Endodermal cell (in vitro differentiated cells): ENCODE data around the gene NME7. TPM values are rescaled to one million over a fixed set of nuclear protein-coding genes. Genes with fewer than 3 reads are reported as not detected.
A peak's percentile ranks its signal among the peaks of the same experiment; 100 is the strongest.

Experiments
- DNase-seq: peaks from one replicate; pipeline ENCODE4 v3.0.0-alpha.2; 2017
- H3K27ac ChIP-seq: 2 replicates; pipeline ENCODE4 v1.5.1; 2013; ENCODE audit warnings: mild to moderate bottlenecking, low read depth, low read length, moderate library complexity
- H3K27me3 ChIP-seq: 2 replicates; pipeline ENCODE4 v1.6.1; 2013; ENCODE audit warnings: mild to moderate bottlenecking, low read length, moderate library complexity; ENCODE audit not compliant: insufficient read depth, control insufficient read depth, poor library complexity, severe bottlenecking
- H3K36me3 ChIP-seq: 2 replicates; pipeline ENCODE4 v1.7.0; 2013; ENCODE audit warnings: mild to moderate bottlenecking, low read length, moderate library complexity; ENCODE audit not compliant: control insufficient read depth, insufficient read depth
- H3K4me1 ChIP-seq: one replicate; pipeline ENCODE4 v1.7.0; 2013; ENCODE audit warnings: low read length; ENCODE audit not compliant: control insufficient read depth, insufficient read depth
- H3K4me3 ChIP-seq: 2 replicates; pipeline ENCODE4 v1.5.1; 2013; ENCODE audit warnings: mild to moderate bottlenecking, low read length, moderate library complexity
- H3K9ac ChIP-seq: 2 replicates; pipeline ENCODE4 v1.6.1; 2013; ENCODE audit warnings: mild to moderate bottlenecking, low read length, moderate library complexity; ENCODE audit not compliant: poor library complexity, severe bottlenecking; ENCODE audit errors: extremely low read depth
- H3K9me3 ChIP-seq: 2 replicates; pipeline ENCODE4 v1.6.1; 2013; ENCODE audit warnings: mild to moderate bottlenecking, low read length, moderate library complexity; ENCODE audit not compliant: control insufficient read depth
- H3K27ac Mint-ChIP-seq: 2 replicates; pipeline ENCODE4 v1.8.0; 2020; ENCODE audit warnings: mixed read lengths
- H3K27me3 Mint-ChIP-seq: 2 replicates; pipeline ENCODE4 v1.8.0; 2021; ENCODE audit warnings: mild to moderate bottlenecking, mixed read lengths; ENCODE audit not compliant: insufficient read depth
- H3K36me3 Mint-ChIP-seq: 2 replicates; pipeline ENCODE4 v1.8.0; 2020; ENCODE audit warnings: low read depth, mixed read lengths
- H3K4me1 Mint-ChIP-seq: 2 replicates; pipeline ENCODE4 v1.8.0; 2020; ENCODE audit warnings: mixed read lengths
- H3K4me3 Mint-ChIP-seq: 2 replicates; pipeline ENCODE4 v1.8.0; 2020; ENCODE audit warnings: mild to moderate bottlenecking, moderate library complexity, mixed read lengths
- H3K9me3 Mint-ChIP-seq: 2 replicates; pipeline ENCODE4 v1.8.0; 2020; ENCODE audit warnings: mild to moderate bottlenecking, mixed read lengths
- CTCF ChIP-seq: fragments of 200-600 bp; sonication (generic); conservative IDR thresholded peaks from 2 replicates; pipeline ENCODE4 v1.5.0; 2021; ENCODE audit warnings: antibody characterized with exemption, mild to moderate bottlenecking
- WGBS, 2 experiments: methylation state at CpG; one replicate each; pipeline versions ENCODE4 v1.1.5 to v1.1.7; 2013; ENCODE audit warnings: missing lambda C conversion rate in 2 of 2, mixed read lengths in 1 of 2; ENCODE audit not compliant: insufficient coverage in 1 of 2, insufficient read length in 1 of 2; 5-methylcytosine and 5-hydroxymethylcytosine counted together
- total RNA-seq, 2 donors: library from RNA; stranded (reverse); fragmentation: NEBNext Ultra II Directional in 1 of 2; extraction: Animal tissue kit (Norgen Biotek cat#: 25700) in 1 of 2; gene quantifications; 2 replicates in 1 of 2; 3 replicates in 1 of 2; pipeline ENCODE4 v1.2.1, GENCODE V29; 2021

The NME7 gene
- total RNA-seq, 2 donors from 2014 or later = 28.1 to 32.3 TPM

DNA sequence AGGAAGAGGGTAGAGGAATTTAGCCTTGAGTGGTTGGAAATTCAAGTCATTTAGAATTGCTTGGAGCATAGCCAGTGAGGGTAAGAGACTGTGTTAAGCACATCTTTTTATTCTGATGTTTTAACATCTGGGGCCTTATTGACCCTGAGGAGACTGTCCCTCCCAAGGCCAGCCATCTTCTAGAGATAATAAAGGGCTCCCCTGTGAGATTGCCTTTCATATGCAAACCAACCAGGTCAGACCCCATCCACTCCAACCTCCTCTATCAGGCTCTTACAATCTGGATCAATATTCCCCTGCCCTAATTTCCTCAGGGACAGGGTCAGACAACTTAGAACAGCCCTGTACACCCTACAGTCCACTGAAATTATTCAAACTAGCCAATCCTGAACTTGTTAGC, 167.3 kb downstream of the NME7 start:
- peaks cover 10% of the 10 kb centered on the region for H3K4me1 Mint-ChIP-seq
- H3K36me3 Mint-ChIP-seq = peaks cover 5% of the 10 kb centered on the region
- no peak overlapping the region for H3K4me3 Mint-ChIP-seq
- Histone ChIP-seq H3K9ac (no peak overlapping the region), H3K4me1 (no peaks in the 10 kb centered on the region), H3K36me3 (no peaks in the 10 kb centered on the region), H3K27me3 (no peaks in the 10 kb centered on the region), H3K27ac (no peak overlapping the region), H3K9me3 (peaks cover 9% of the 10 kb centered on the region), H3K4me3 (no peak overlapping the region)
- no peak for TF ChIP-seq CTCF
- no peak for DNase-seq
- peak overlapping the region; percentile 1 for H3K27ac Mint-ChIP-seq
- peaks cover 8% of the 10 kb centered on the region for H3K9me3 Mint-ChIP-seq
- H3K27me3 Mint-ChIP-seq = no peaks in the 10 kb centered on the region

- Mint-ChIP-seq H3K9me3 (peaks cover 8% of the 10 kb centered on the region), H3K4me3 (no peak overlapping the region), H3K4me1 (peaks cover 16% of the 10 kb centered on the region), H3K27me3 (no peaks in the 10 kb centered on the region), H3K36me3 (peaks cover 5% of the 10 kb centered on the region), H3K27ac (no peak overlapping the region)
- Histone ChIP-seq H3K9ac (no peak overlapping the region), H3K27ac (no peak overlapping the region), H3K4me1 (no peaks in the 10 kb centered on the region), H3K9me3 (peaks cover 9% of the 10 kb centered on the region), H3K27me3 (no peaks in the 10 kb centered on the region), H3K4me3 (no peak overlapping the region), H3K36me3 (no peaks in the 10 kb centered on the region)
- TF ChIP-seq CTCF = no peak
- no peak for DNase-seq
- whole genome bisulfite sequencing, 2 experiments = 96% methylated on average over 3 of the region's 3 CpGs; no CpG with 5 or more reads in 1 of the 2 experiments
Observed at GRCh38 chr1:169196581-169196980, 171.0 kb downstream of the NME7 start.

DNA sequence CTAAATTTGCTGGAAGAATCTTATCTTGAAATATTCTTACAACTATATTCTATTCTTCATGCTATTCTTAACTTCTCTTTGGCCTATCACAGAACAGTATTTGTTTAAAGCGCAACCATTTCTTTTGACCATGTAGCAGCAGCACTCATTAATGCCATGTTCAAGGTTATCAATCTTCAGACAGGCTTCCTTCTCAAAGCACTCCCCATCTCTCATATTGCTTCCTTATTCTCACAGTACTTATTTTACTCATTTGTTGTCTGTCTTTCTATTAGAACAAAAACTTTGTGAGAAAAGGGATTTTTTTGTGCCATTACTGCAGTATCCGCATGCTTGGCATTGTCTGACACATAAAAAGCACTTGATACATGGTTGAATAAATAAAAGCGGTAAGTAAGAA, 171.4 kb downstream of the NME7 start:
- DNase-seq = no peak
- no peak overlapping the region for H3K4me3 Mint-ChIP-seq
- H3K36me3 Mint-ChIP-seq = peaks cover 5% of the 10 kb centered on the region
- no peak for TF ChIP-seq CTCF
- no peaks in the 10 kb centered on the region for H3K36me3 ChIP-seq
- no peak overlapping the region for H3K4me3 ChIP-seq
- H3K9me3 Mint-ChIP-seq = peaks cover 8% of the 10 kb centered on the region
- peaks cover 9% of the 10 kb centered on the region for H3K9me3 ChIP-seq
- no peaks in the 10 kb centered on the region for H3K4me1 ChIP-seq
- no peak overlapping the region for H3K27ac Mint-ChIP-seq
- no peak overlapping the region for H3K9ac ChIP-seq
- WGBS, 2 experiments = 92 to 98% methylated on average over 1 to 3 of the region's 3 CpGs
- H3K27me3 Mint-ChIP-seq = no peaks in the 10 kb centered on the region
- no peak overlapping the region for H3K27ac ChIP-seq
- H3K4me1 Mint-ChIP-seq = peaks cover 12% of the 10 kb centered on the region
- H3K27me3 ChIP-seq = no peaks in the 10 kb centered on the region
